Measurements from ENCODE around the gene STK10. TPM values are rescaled to one million over a fixed set of nuclear protein-coding genes. Genes with fewer than 3 reads are reported as not detected.

The STK10 gene
- total RNA-seq, 1 donor from 2014 or later, result 60.2 TPM

- TF ChIP-seq EZH2 (IDR thresholded peaks at IDR 0.05; ENCODE audit: insufficient read depth, low read length) (no peak), CTCF (IDR thresholded peaks at IDR 0.05; ENCODE audit: insufficient read depth, low read depth, low read length) (no peak)
- Mint-ChIP-seq H3K9me3 (ENCODE audit: unreplicated experiment) (no peaks in the 10 kb centered on the region), H3K4me3 (ENCODE audit: unreplicated experiment) (no peak overlapping the region), H3K27me3 (ENCODE audit: low read depth, unreplicated experiment) (no peaks in the 10 kb centered on the region), H3K36me3 (ENCODE audit: low read depth, unreplicated experiment) (peaks cover 24% of the 10 kb centered on the region), H3K4me1 (ENCODE audit: low read depth, unreplicated experiment) (peaks cover 3% of the 10 kb centered on the region), H3K27ac (ENCODE audit: unreplicated experiment) (no peak overlapping the region)
- Histone ChIP-seq H3K9me3 (ENCODE audit: insufficient read depth, low read depth, low read length) (no peaks in the 10 kb centered on the region), H4K20me1 (ENCODE audit: insufficient read depth, low read length) (peaks cover 24% of the 10 kb centered on the region), H3K4me2 (ENCODE audit: low read length) (no peak overlapping the region), H3K27ac (ENCODE audit: low read depth, low read length) (no peak overlapping the region), H3K36me3 (ENCODE audit: insufficient read depth, low read length) (peaks cover 8% of the 10 kb centered on the region), H2AFZ (ENCODE audit: low read depth, low read length) (no peak overlapping the region), H3K4me3 (ENCODE audit: insufficient read depth, low read depth, low read length) (no peak overlapping the region), H3K79me2 (ENCODE audit: insufficient read depth, low read length) (peaks cover 3% of the 10 kb centered on the region), H3K27me3 (ENCODE audit: insufficient read depth, low read length) (no peaks in the 10 kb centered on the region), H3K9ac (ENCODE audit: low read length) (no peak overlapping the region), H3K4me1 (ENCODE audit: insufficient read depth, low read length) (peaks cover 4% of the 10 kb centered on the region)
- DNase-seq (ENCODE audit: low read depth) (no peak), FAIRE-seq (no peak)
Measured at GRCh38 chr5:172119921-172120688, 67.9 kb downstream of the STK10 start.

GRCh38 chr5:172118891-172119290 lies 69.1 kb downstream of the STK10 start:
- FAIRE-seq (no peak), DNase-seq (ENCODE audit: low read depth) (no peak)
- peaks cover 3% of the 10 kb centered on the region for H3K79me2 ChIP-seq (ENCODE audit: insufficient read depth, low read length)
- no peak overlapping the region for H3K4me2 ChIP-seq (ENCODE audit: low read length)
- H4K20me1 ChIP-seq (ENCODE audit: insufficient read depth, low read length), result peaks cover 24% of the 10 kb centered on the region
- peaks cover 5% of the 10 kb centered on the region for H3K36me3 ChIP-seq (ENCODE audit: insufficient read depth, low read length)
- H3K27ac Mint-ChIP-seq (ENCODE audit: unreplicated experiment), result no peak overlapping the region
- no peak overlapping the region for H2AFZ ChIP-seq (ENCODE audit: low read depth, low read length)
- H3K27me3 Mint-ChIP-seq (ENCODE audit: low read depth, unreplicated experiment), result no peaks in the 10 kb centered on the region
- no peak overlapping the region for H3K27ac ChIP-seq (ENCODE audit: low read depth, low read length)
- H3K4me3 ChIP-seq (ENCODE audit: insufficient read depth, low read depth, low read length), result no peak overlapping the region
- TF ChIP-seq EZH2 (IDR thresholded peaks at IDR 0.05; ENCODE audit: insufficient read depth, low read length) (no peak), CTCF (IDR thresholded peaks at IDR 0.05; ENCODE audit: insufficient read depth, low read depth, low read length) (no peak)
- no peaks in the 10 kb centered on the region for H3K27me3 ChIP-seq (ENCODE audit: insufficient read depth, low read length)
- peaks cover 6% of the 10 kb centered on the region for H3K4me1 Mint-ChIP-seq (ENCODE audit: low read depth, unreplicated experiment)
- no peak overlapping the region for H3K9ac ChIP-seq (ENCODE audit: low read length)
- peaks cover 6% of the 10 kb centered on the region for H3K4me1 ChIP-seq (ENCODE audit: insufficient read depth, low read length)
- no peaks in the 10 kb centered on the region for H3K9me3 ChIP-seq (ENCODE audit: insufficient read depth, low read depth, low read length)
- H3K36me3 Mint-ChIP-seq (ENCODE audit: low read depth, unreplicated experiment), result peaks cover 22% of the 10 kb centered on the region
- H3K9me3 Mint-ChIP-seq (ENCODE audit: unreplicated experiment), result no peaks in the 10 kb centered on the region
- no peak overlapping the region for H3K4me3 Mint-ChIP-seq (ENCODE audit: unreplicated experiment)
